Esophagus muscularis mucosa (tissue), 4 donors: ENCODE measurements around the gene FTSJ1.

Experiments
- EP300 ChIP-seq: sonication (generic); formaldehyde crosslinking; IDR thresholded peaks from one replicate; pipeline ENCODE4 v1.6.1; 2017; ENCODE audit warnings: antibody characterized with exemption
- POLR2AphosphoS5 ChIP-seq, 2 donors: sonication (generic); formaldehyde crosslinking; IDR thresholded peaks; one replicate each; pipeline ENCODE4 v1.6.1; 2017; ENCODE audit warnings: antibody characterized with exemption in 2 of 2
- TF ChIP-seq, protein P1 (sequence below), 3 experiments: fragments of 200-600 bp in 2 of 3; fragments of 450-650 bp in 1 of 3; sonication (generic) in 2 of 3; IDR thresholded peaks; one replicate each; pipeline ENCODE4 v1.5.1; 2017 to 2019; ENCODE audit warnings: antibody characterized with exemption in 3 of 3, mild to moderate bottlenecking in 2 of 3, moderate library complexity in 1 of 3

DNA sequence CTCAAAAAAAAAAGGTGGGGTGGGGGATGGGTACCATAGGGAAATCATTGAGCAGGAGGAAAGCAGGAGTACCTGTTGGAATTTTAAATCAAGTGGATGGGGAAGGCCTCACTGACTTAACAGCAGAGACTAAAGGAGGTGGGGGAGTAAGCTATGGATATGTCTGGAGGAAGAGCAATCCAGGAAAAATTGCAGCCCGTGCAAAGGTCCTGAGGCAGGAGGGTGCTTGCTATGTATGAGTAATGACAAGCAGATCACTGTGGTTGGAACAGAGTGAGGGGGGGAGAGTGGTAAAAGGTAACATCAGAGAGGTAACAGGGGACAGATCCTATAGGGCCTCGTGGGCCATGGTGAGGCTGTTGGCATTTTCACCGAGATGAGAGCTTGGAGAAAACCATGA, 4.1 kb downstream of the FTSJ1 start:
- TF ChIP-seq, protein P1, sequence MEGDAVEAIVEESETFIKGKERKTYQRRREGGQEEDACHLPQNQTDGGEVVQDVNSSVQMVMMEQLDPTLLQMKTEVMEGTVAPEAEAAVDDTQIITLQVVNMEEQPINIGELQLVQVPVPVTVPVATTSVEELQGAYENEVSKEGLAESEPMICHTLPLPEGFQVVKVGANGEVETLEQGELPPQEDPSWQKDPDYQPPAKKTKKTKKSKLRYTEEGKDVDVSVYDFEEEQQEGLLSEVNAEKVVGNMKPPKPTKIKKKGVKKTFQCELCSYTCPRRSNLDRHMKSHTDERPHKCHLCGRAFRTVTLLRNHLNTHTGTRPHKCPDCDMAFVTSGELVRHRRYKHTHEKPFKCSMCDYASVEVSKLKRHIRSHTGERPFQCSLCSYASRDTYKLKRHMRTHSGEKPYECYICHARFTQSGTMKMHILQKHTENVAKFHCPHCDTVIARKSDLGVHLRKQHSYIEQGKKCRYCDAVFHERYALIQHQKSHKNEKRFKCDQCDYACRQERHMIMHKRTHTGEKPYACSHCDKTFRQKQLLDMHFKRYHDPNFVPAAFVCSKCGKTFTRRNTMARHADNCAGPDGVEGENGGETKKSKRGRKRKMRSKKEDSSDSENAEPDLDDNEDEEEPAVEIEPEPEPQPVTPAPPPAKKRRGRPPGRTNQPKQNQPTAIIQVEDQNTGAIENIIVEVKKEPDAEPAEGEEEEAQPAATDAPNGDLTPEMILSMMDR (IDR thresholded peaks at IDR 0.05) = no peak
- TF ChIP-seq POLR2AphosphoS5 (IDR thresholded peaks at IDR 0.05) (no peak), EP300 (no peak)
